WTC11 (cell line): ENCODE results near the gene CBFA2T3.

Experiments
- E2F4 ChIP-seq: sonication (generic); formaldehyde crosslinking; IDR thresholded peaks from 2 replicates; pipeline ENCODE4 v1.8.1; 2022; ENCODE audit warnings: low read depth, mild to moderate bottlenecking, moderate library complexity, missing genetic modification reagents, borderline replicate concordance
- PRRX2 ChIP-seq: fragments of 250-450 bp; sonication (Bioruptor Pico); IDR thresholded peaks from 2 replicates; pipeline ENCODE4 v1.8.0; 2021; ENCODE audit warnings: mild to moderate bottlenecking
- ZNF317 ChIP-seq: sonication (generic); formaldehyde crosslinking; IDR thresholded peaks from 2 replicates; pipeline ENCODE4 v1.8.1; 2023; ENCODE audit warnings: low read depth, mild to moderate bottlenecking, moderate library complexity, missing genetic modification reagents, borderline replicate concordance

- TF ChIP-seq PRRX2 (CRISPR knock-in tag): no peak
- TF ChIP-seq E2F4: no peak
- TF ChIP-seq ZNF317: no peak
These were observed 65.7 kb downstream of the CBFA2T3 start for GRCh38 chr16:88911136-88911945.
